NCI-H2107 (cell line): ENCODE measurements around the gene RNF126.
"Not testable (repeated sequence)": the region's sequence is repeated elsewhere in the genome, so short reads cannot be mapped to it uniquely, and the experiment has no call there.

Source experiments
- DNase-seq: peaks from one replicate; lab custom pipeline; 2025; lab: John Stamatoyannopoulos, UW

Gene RNF126

DNA sequence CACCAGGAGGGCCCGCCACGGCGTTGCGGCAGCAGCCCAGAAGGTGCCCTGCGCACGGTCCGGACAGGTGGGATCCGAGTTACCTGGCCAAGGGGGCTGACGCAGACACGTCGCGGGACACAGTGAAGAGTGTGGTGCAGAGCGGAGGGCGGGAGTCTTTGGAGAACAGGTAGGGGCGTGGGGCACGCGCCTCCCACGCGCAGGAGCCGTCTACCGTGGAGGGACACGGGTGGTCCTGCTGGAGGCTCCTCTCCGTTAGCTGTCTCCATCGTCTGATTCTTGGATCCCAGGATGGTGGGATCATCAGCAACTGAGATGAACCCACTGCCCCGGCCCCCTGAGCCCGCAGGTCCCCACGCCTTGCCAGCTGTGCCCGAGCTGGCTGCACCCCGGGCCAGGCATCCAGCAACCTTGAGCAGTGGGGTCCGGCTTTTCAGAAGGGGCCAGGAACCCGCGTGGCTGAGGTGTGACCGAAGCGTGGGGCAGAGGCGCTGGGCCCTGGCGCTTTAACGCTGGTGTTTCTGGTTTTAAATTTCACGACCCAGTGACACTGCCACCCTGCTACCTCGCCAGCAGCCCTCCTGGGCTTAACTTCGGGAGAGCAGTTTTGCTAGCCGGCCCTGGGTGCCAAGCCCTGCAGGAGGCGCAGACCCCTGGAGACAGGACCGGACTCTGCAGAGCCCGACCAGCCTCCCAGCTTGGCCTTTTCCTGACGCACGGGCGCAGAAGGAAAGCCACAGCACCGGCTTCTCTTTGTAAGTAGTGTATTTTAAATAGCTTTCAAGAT, 16.0 kb downstream of the RNF126 start:
- DNase-seq = no peak

- DNase-seq = no peak
Measured at GRCh38 chr19:645912-646778, 16.9 kb downstream of the RNF126 start.

- no peak for DNase-seq
Measured at GRCh38 chr19:644789-645188, 18.2 kb downstream of the RNF126 start.

DNA sequence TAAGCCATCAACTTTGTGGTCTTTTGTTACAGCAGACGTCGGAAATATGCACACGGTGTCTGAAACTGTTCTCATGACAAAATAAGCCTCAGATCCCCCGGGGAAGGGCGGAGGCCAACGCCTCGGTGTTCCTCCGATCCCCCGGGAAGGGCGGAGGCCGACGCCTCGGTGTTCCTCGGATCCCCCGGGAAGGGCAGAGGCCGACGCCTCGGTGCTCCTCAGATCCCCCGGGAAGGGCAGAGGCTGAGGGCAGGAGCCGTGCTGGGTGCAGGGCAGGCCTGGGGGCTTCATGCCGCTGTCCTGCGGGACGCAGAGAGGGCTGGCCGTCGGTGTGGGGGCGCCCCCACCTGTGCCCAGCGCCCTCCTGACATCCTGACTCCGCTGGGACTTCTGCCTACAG, 18.7 kb downstream of the RNF126 start:
- DNase-seq = no peak

- DNase-seq = no peak
Measured at GRCh38 chr19:643736-644135, 19.3 kb downstream of the RNF126 start.

DNA sequence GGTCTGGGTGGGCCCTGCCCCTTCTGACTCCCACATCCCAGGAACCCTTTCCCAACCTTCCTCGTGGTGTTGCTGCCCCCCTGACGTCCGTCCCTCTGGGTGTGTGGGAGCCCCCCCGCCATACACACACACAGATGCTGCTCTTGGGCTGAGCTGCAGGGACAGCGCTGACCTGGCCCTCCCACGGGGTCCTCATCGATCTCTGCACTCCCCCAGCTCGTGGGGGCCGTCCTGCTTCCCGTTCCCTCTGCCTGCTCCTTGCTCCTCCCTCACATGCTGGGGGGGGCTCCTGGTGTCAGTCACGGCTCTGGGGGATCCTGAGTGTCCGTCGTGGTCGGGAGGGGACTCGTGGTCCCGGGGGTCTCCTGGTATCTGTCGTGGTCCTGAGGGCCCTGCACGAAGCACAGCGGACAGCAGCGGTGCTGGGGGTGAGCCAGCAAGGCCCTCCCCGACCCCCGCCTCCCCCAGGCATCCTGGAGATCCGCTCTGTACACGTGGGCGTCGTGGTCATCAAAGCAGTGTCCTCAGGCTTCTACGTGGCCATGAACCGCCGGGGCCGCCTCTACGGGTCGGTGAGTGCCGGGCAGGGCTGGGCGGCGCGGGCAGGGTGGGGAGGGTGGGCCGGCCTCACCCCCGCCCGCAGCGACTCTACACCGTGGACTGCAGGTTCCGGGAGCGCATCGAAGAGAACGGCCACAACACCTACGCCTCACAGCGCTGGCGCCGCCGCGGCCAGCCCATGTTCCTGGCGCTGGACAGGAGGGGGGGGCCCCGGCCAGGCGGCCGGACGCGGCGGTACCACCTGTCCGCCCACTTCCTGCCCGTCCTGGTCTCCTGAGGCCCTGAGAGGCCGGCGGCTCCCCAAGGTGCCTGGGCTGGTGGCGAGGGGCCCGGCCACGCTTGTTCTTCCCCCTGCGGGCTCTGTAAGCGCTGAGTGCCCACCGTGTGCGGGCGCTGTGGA, 20.0 kb downstream of the RNF126 start:
- DNase-seq = no peak

GRCh38 chr19:641702-642101, 21.3 kb downstream of the RNF126 start:
- DNase-seq = no peak

- no peak for DNase-seq
Measured at GRCh38 chr19:640606-641189, 22.3 kb downstream of the RNF126 start.

GRCh38 chr19:640161-640558, 22.9 kb downstream of the RNF126 start:
- DNase-seq = no peak

DNA sequence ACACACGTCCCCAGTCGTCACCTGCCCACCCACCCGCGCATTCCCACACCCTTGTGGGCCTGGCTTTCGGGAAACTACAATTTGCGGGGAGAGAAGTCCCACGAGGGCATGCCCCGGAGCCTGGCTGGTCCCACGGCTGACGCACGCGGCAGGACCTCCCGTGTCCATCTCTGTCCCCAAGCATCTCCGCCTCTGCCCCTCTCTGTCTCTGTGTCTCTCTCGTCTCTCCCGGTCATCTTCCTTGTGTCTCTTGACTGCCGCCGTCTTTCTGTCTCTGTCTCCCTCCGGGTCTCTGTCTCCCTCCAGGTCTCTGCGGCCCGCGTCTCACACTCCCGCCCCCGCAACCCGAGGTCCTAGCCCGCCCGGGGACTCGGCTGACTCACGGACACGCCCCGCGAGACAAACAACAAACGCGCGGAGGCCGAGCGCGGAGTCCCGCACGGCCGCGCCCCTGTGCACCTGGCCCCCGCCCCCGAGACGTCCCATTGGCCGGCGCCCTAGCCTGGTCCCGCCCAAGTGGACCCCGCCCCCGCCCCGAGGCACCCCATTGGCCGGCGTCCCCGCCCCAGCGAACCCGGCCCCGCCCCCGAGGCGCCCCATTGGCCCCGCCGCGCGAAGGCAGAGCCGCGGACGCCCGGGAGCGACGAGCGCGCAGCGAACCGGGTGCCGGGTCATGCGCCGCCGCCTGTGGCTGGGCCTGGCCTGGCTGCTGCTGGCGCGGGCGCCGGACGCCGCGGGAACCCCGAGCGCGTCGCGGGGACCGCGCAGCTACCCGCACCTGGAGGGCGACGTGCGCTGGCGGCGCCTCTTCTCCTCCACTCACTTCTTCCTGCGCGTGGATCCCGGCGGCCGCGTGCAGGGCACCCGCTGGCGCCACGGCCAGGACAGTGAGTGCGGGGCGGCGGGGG, 23.5 kb downstream of the RNF126 start, which contains the start of gene FGF22:
Gene FGF22 (plus strand): TSS at position 627 of the 908 bp plus-strand sequence. CDS start 47 bp downstream, at position 674.
- DNase-seq = peak; percentile 82

- no peak for DNase-seq
Measured at GRCh38 chr19:638906-639252, 24.1 kb downstream of the RNF126 start.

DNA sequence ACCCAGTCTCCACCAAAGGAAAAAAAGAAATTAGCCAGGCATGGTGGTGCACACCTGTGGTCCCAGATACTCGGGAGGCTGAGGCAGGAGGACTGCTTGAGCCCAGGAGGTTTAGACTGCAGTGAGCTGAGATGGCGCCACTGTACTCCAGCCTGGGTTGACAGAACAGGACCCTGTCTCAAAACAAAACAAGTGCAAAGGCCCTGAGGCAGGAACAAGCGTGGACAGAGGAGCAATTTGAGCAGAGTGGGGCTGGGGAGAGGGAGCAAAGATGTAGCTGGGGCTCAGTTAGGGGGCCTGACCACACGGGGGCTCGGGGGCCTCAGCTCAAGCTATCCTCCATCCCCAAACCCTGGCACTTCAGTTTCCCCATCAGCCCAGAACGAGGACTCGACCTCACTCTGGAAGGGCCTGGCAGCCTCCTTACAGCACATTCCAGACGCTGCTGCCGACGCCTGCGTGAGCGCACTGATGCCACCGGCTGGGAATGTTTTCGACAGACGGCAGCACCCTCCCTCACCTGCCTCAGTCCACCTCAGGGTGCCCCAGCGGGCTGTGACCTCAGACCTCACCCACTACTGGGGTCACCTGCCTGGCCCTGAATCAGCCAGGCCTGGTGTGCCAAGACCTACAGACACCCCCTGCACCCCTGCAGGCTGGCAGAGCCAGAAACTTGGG, 27.9 kb downstream of the RNF126 start:
- DNase-seq = no peak

GRCh38 chr19:633786-634639, 29.0 kb downstream of the RNF126 start:
- no peak for DNase-seq

GRCh38 chr19:633068-633785, 29.8 kb downstream of the RNF126 start, which contains the start of gene POLRMT:
Gene POLRMT, minus strand, starts transcription at chr19:633537. Its CDS starts 25 bp downstream, at chr19:633512.
- peak; percentile 96 for DNase-seq

GRCh38 chr19:632579-633067, 30.4 kb downstream of the RNF126 start:
- no peak for DNase-seq

GRCh38 chr19:629961-630714, 32.9 kb downstream of the RNF126 start:
- no peak for DNase-seq

- DNase-seq = not testable (repeated sequence)
Measured at GRCh38 chr19:629515-629914, 33.5 kb downstream of the RNF126 start.
